Colonic mucosa (tissue), 4 donors: ENCODE data around the gene PRKN. TPM values are rescaled to one million over a fixed set of nuclear protein-coding genes. Genes with fewer than 3 reads are reported as not detected.

Experiments
- DNase-seq: peaks from one replicate; pipeline ENCODE4 v3.0.0-alpha.2; 2020
- H3K27ac ChIP-seq: fragments of 200-600 bp; one replicate; pipeline ENCODE4 v1.8.0; 2021
- H3K27me3 ChIP-seq: fragments of 200-600 bp; one replicate; pipeline ENCODE4 v1.8.0; 2021
- H3K36me3 ChIP-seq: fragments of 200-600 bp; one replicate; pipeline ENCODE4 v1.8.0; 2021
- H3K4me1 ChIP-seq: fragments of 200-600 bp; one replicate; pipeline ENCODE4 v1.8.0; 2021; ENCODE audit warnings: mild to moderate bottlenecking
- H3K4me3 ChIP-seq: fragments of 200-600 bp; one replicate; pipeline ENCODE4 v1.8.0; 2021
- H3K9ac ChIP-seq, 2 donors: one replicate each; pipeline ENCODE4 v1.7.0; 2013; ENCODE audit warnings: control low read depth in 2 of 2, low read depth in 2 of 2, low read length in 2 of 2
- H3K9me3 ChIP-seq: fragments of 200-600 bp; one replicate; pipeline ENCODE4 v1.8.0; 2021
- intact Hi-C: fragments of 100-400 bp; cut with DNase I; formaldehyde crosslinking; loops from one replicate; pipeline ENCODE4 v1.14.1; 2022
- total RNA-seq, 2 donors: library from RNA; stranded (reverse); fragmentation: NEBNext Ultra II Directional in 1 of 2; extraction: Animal tissue kit (Norgen Biotek cat#: 25700) in 1 of 2; gene quantifications; one replicate each; pipeline ENCODE4 v1.2.1, GENCODE V29; 2021
- TF ChIP-seq, protein P1 (sequence below): fragments of 200-600 bp; IDR thresholded peaks from one replicate; pipeline ENCODE4 v1.8.0; 2022; ENCODE audit warnings: antibody characterized with exemption, mild to moderate bottlenecking
- donor health status: healthy.
- donor health status: DM: no; HTN: no; CAD: no.
- donor health status: DM: no; HTN: no; CAD: no.

Gene PRKN
- total RNA-seq, 2 donors from 2014 or later = 3.7 to 8.1 TPM

DNA sequence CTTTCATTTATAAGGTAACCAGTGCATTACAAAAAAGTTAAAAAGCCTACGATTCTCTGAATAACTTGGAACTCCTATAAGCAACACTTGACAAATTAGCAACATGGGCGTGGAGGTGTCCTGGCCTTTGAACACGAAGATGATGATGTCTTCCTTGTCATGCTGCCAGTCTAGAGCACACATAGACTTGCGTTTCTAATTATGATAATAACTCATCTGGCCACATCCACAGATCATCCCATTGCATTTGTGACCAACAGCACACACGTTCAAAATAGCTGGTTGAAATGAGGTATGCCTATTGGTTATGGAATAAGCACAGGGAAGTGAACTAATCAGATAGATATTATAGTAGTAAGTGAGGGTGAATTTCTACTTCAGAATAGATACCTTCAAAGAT lies 608.9 kb downstream of the PRKN start:
- no peak overlapping the region for H3K9ac ChIP-seq
- no peaks in the 10 kb centered on the region for H3K9me3 ChIP-seq
- H3K27me3 ChIP-seq = no peaks in the 10 kb centered on the region
- no peaks in the 10 kb centered on the region for H3K36me3 ChIP-seq
- intact Hi-C loops = no loop called here
- TF ChIP-seq, protein P1, sequence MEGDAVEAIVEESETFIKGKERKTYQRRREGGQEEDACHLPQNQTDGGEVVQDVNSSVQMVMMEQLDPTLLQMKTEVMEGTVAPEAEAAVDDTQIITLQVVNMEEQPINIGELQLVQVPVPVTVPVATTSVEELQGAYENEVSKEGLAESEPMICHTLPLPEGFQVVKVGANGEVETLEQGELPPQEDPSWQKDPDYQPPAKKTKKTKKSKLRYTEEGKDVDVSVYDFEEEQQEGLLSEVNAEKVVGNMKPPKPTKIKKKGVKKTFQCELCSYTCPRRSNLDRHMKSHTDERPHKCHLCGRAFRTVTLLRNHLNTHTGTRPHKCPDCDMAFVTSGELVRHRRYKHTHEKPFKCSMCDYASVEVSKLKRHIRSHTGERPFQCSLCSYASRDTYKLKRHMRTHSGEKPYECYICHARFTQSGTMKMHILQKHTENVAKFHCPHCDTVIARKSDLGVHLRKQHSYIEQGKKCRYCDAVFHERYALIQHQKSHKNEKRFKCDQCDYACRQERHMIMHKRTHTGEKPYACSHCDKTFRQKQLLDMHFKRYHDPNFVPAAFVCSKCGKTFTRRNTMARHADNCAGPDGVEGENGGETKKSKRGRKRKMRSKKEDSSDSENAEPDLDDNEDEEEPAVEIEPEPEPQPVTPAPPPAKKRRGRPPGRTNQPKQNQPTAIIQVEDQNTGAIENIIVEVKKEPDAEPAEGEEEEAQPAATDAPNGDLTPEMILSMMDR = no peak
- H3K4me3 ChIP-seq = no peak overlapping the region
- DNase-seq = no peak
- no peak overlapping the region for H3K27ac ChIP-seq
- no peaks in the 10 kb centered on the region for H3K4me1 ChIP-seq

DNA sequence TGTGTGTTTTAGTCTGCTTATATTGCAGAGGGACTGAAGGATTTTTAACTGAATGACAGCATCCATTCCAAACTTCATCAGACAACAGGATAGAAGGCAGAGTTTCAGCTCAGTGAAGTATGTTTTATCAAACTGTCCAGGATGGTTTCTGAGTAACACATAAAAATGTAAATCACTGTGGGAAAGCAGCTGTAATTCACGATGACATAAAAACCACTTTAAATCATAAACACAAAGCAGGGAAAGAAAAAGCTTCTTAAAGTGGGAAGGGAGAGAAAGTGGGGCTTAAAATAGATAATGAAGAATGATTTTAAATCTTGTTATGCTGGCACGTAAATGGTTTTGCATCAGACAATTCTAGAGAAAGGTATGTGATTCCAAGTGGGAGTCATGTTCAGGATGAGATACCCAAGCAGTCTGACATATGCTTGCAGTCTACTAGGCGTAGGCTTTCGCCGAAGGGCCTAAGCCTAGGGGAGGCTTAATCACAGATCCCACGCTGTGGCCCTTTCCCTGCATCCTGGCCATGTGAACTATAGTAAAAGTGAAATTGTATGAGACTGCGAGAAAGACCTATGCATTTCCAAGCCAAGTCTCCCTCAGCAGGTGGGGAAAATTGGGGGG lies 610.6 kb downstream of the PRKN start:
- Histone ChIP-seq H3K27me3 (no peaks in the 10 kb centered on the region), H3K9ac (no peak overlapping the region), H3K36me3 (no peaks in the 10 kb centered on the region), H3K4me3 (no peak overlapping the region), H3K27ac (no peak overlapping the region), H3K4me1 (no peaks in the 10 kb centered on the region), H3K9me3 (no peaks in the 10 kb centered on the region)
- no peak for DNase-seq
- intact Hi-C loops = no loop called here
- TF ChIP-seq, protein P1 = no peak

DNA sequence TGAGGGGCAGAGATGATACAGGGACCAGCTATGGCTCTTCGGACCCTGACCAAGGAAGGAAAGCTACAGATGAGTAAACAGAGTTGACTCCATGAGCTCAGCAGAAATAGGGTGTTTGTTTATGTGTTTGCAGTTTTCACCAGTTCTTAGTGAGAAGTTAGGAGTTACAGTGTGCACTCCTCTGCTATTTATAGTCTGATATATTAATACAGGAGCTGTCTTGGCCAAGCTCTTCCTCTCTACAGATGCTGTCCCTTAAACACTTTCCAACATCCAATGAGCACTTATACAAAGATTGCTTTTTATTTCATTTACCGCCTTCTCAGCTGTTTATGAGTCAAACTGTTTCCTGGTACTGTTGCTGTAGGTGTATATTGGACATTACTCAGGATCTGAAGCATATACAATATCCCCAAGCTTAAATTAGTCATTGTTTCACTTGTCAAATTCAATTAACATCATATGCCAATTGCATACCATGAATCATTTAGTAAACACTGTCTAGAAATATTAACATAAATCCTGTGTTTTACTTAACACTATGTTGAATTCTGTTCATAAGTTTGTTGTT lies 618.0 kb downstream of the PRKN start:
- intact Hi-C loops = no loop called here
- Histone ChIP-seq H3K9ac (no peak overlapping the region), H3K4me3 (no peak overlapping the region), H3K36me3 (no peaks in the 10 kb centered on the region), H3K9me3 (no peaks in the 10 kb centered on the region), H3K4me1 (no peaks in the 10 kb centered on the region), H3K27me3 (no peaks in the 10 kb centered on the region), H3K27ac (no peak overlapping the region)
- TF ChIP-seq, protein P1 = no peak
- DNase-seq = no peak

DNA sequence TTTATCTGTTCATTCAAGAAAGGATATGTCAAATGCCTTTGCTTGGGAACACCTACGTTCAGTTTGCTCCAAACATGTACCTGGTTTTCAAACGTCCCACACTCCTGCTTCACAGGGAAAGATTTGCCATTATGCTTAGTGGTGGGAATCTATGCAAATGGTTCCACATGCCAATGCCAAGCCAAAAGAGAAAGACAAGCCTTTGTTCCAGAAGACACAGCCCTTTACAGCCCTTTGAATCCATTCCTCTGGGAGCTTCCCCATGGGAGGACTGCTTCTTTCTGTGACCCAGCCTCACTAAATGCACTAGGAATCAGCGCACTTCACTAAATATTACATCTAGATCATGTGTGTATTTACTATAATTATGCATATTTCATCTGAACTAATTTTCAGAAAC lies 619.5 kb downstream of the PRKN start:
- H3K4me3 ChIP-seq = no peak overlapping the region
- H3K4me1 ChIP-seq = no peaks in the 10 kb centered on the region
- no peaks in the 10 kb centered on the region for H3K9me3 ChIP-seq
- intact Hi-C loops = no loop called here
- no peaks in the 10 kb centered on the region for H3K27me3 ChIP-seq
- H3K27ac ChIP-seq = no peak overlapping the region
- no peaks in the 10 kb centered on the region for H3K36me3 ChIP-seq
- no peak for DNase-seq
- no peak overlapping the region for H3K9ac ChIP-seq
- TF ChIP-seq, protein P1 = no peak

DNA sequence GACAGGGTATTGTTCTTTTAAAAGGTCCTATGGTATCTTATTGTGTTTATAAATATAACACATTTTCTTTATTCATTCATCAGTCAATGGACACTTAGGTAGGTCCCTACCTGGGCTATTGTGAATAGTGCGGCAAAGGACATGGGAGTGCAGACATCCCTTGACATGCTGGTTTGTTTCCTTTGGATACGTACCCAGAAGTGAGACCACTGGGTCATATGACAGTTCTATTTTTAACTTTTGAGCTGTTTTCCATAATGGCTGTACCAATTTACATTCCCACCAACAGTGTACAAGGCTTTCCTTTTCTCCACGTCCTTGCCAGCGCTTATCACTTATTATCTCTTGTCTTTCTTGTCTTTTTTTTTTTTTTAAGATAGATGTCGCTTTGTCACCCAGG lies 627.5 kb downstream of the PRKN start:
- no peak overlapping the region for H3K27ac ChIP-seq
- no peak for DNase-seq
- no peaks in the 10 kb centered on the region for H3K9me3 ChIP-seq
- no peak overlapping the region for H3K4me3 ChIP-seq
- H3K27me3 ChIP-seq = no peaks in the 10 kb centered on the region
- no peaks in the 10 kb centered on the region for H3K36me3 ChIP-seq
- intact Hi-C loops = no loop called here
- no peaks in the 10 kb centered on the region for H3K4me1 ChIP-seq
- TF ChIP-seq, protein P1 = no peak
- no peak overlapping the region for H3K9ac ChIP-seq
